Stimulated activated CD4-positive, alpha-beta T cell treated with anti-CD3 and anti-CD28 coated beads, Interleukin-1b, Interleukin-23, amount 100 ng/mL, for 1 hour (primary cell): ENCODE results near the gene SBK1.

Source experiments
- DNase-seq, 2 donors: peaks; one replicate each; pipeline ENCODE4 v3.0.0-alpha.2; 2020; ENCODE audit warnings: low read depth in 2 of 2

The SBK1 gene

GRCh38 chr16:28282045-28282444 is 10.3 kb upstream of the SBK1 start:
- no peak for DNase-seq

- DNase-seq = no peak
Observed at GRCh38 chr16:28283173-28283572, 9.2 kb upstream of the SBK1 start.

DNA sequence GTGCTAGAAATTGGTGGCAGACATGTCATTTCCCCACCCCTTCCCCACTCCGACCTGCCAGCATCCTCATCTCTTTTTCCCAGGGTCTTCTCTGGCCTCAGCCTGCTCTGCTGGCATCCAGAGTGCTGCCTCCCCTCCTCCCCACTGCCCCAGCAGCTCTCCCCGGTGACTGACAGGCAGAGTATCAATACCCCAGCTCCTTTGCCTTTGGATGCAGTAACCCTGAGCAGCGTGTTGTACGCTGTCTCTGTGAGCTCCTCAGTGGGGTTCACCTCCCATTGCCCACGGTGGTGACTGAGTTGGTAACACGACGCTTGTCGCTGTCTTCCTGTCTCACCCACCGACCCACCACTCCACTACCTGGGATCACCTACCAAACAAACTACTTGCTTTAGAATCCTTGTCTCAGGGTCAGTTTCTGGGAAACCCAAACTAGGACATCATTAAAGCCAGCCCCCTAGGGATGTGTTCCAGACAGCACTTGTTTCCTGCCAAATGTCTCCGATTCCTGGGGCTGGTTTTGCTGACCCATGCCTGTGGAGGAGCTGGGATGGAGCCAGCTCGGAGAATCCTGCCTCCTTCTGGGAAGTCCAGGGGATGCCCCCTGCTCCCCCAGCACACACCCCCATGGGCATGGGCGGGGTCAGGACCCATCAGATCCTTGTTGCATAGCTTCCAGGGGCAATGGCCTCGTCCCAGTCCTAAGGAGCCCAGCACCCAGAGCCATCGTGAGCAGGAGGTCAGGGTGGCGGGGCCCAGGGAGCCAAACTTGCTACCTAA is 8.3 kb upstream of the SBK1 start:
- no peak for DNase-seq

DNA sequence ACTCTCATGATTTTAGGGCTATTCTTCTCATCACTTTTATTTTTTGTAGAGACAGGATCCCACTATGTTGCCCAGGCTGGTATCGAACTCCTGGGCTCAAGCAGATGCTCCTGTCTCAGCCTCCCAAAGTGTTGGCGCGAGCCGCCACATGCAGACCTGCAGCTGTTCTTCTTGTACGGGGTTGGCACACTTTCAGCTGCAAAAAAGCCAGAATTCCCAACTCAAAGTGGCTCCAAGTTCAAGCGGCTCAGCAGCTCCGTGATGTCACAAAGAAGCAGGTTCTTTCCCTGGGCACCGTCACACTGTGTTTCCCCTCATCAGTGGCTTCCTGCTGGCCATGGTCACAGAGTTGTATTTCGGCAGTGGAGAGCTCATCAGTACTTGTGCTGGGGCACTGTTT is 6.7 kb upstream of the SBK1 start:
- no peak for DNase-seq

DNA sequence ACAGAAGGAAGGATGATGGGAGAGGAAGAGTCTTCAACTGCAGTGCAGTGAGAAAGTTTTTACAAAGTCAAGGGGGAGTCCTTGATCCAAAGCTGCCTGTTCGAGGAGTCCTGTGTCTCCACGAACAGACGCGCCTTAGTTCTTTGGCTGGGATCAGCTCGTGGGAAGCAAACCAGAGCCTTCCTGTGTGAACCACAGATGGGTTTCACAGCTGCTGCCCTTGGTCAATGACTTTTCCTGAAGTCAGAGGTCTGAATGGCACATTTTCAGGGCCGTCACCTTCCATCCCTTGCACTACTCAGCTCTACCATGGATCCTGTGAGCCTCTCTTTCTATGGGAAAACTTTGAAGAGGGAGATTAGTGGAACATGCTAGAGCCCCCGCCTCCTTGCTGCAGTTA is 4.2 kb upstream of the SBK1 start:
- DNase-seq = no peak

DNA sequence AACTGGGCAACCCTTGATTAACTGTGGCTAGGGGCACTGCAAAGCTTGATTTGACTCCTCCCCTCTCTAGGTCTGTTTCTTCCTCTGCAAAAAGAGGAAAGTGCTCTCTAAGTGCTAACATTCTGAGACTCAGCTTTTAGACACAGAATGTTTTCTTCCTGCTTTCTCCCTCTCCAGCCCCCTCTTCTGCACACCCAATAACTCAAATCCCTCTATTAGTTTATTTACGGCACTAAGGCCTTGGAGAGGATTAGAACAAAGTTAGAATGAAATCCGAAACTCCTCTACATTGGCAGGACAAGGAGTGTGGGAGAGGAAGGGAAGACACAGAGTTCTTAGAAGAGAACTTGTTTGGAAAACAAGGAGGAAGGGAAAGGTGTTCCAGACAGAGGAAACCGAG is 3.3 kb upstream of the SBK1 start:
- DNase-seq = no peak

DNA sequence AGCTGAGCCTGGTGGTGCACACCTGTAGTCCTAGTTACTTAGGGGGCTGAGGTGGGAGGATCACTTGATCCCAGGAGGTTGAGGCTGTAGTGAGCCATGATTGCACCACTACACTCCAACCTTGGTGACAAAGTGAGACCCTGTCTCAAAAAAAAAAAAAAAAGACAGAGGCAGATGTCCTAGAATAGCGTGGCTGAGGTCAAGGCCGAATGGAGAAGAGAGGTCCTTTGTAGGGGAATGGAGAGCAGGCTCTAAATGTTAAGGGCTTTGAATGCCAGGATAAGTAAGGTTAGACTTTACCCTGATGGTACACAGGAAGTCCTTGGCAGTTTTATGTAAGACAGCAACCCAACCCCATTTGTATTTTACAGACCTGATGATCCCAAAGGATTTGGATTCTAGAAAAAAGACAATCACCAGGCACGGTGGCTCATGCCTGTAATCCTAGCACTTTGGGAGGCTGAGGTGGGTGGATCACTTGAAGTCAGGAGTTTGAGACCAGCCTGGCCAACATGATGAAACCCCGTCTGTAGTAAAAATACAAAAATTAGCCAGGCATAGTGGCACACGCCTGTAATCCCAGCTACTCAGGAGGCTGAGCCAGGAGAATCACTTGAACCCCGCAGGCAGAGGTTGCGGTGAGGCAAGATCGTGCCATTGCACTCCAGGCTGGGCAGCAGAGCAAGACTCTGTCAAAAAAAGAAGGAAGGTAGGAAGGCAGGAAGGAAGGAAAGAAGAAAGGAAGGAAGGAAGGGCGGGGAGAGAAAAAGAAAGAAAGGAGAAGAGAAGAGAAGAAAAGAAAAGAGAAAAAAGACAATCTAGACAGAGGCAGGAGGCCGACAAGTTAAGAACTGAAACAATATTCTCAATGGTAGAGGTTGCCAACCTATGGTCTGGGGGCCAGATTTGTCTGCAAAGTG is 2.1 kb upstream of the SBK1 start:
- DNase-seq = no peak

DNA sequence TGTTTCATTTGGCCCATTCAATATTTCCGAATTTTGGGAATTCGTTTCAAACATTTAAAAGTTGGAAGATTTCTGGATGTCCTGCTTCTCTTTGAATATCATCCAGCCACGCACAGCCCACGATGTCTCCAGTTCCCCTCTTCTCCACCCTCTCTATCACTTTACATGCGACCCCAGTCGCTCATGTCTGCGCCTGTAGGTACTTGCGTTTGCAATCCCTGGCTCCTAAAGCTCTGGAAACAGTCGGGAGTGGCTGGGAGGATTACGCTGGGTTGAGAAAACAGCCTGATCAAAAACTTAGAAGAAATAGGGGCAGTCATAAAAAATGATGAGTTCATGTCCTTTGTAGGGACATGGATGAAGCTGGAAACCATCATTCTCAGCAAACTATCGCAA is 1.5 kb upstream of the SBK1 start:
- no peak for DNase-seq

GRCh38 chr16:28292731-28293600 is 641 bp downstream of the SBK1 start:
- DNase-seq = no peak

DNA sequence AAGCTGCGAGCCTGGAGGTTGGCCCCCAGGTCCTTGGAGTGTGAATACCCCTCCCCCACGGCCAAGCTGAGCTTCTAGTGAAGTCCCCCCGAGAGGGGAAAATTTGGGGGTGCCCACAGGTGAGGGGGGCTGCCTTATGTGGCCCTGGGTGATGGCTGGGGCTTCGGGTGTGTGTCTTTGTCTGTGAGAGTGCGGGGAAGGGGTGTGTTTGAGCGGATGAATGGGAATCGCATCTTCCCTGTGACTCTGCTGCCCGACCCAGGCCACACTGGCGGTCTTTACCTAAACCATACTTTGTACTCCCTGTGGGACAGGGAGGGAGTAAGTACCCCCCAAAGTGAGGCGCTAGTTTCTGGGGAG is 1.3 kb downstream of the SBK1 start:
- DNase-seq = no peak

DNA sequence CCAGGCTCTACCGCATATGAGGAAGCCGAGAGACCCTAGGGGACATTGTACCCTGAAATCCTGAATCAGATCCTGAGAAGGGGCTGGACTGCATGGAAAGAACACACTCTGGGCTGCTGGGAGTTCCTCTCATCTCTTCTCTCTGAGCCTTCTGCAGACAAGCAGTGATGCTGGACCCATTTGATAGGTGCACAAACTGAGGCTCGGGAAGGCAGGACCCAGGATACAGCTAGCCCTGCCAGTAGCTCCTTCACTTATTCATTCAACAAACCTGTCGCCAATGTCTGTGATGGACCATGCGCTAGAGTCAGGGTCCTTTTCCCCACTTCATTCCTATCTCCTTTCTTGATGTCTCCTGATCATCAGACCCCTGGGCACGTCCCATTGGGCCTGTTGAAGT is 1.9 kb downstream of the SBK1 start:
- no peak for DNase-seq

DNA sequence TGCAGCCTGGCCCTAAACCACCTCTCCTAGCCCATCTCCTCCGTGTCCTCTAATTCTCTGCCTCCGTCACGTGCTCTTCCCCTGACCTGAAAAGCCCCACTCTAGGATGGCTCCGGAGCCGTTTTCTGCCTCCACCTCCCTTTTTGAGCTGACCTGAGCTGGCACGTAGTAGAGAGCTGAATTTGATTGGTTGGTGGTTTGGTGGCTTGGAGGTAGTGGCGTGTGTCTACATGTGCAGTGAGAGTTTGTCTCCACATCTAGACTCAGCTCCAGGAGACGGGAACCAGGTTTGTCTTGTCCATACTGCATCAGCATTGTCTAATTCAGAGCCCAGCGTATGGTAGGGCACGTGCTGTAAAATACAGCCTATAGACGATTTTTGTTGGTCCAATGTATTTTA is 3.0 kb downstream of the SBK1 start:
- no peak for DNase-seq

DNA sequence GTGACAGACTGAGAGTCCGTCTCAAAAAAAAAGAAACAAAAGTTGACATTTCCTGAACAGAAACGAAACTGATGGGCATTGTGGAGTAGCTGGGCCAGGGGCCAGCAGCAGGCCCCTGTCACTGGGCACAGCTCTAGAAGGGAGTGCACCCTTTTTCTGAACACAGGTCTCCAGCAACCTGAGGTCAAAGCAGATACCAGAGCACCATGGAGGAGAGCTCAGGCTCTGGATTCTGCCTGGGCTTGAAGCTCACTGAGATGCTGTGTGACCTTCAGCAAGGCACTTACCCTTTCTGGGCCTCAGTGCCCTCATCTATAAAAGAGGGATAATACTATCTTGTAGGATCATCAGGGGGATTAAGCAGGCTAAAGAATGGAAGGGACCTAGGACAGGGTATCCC is 5.0 kb downstream of the SBK1 start:
- no peak for DNase-seq

DNA sequence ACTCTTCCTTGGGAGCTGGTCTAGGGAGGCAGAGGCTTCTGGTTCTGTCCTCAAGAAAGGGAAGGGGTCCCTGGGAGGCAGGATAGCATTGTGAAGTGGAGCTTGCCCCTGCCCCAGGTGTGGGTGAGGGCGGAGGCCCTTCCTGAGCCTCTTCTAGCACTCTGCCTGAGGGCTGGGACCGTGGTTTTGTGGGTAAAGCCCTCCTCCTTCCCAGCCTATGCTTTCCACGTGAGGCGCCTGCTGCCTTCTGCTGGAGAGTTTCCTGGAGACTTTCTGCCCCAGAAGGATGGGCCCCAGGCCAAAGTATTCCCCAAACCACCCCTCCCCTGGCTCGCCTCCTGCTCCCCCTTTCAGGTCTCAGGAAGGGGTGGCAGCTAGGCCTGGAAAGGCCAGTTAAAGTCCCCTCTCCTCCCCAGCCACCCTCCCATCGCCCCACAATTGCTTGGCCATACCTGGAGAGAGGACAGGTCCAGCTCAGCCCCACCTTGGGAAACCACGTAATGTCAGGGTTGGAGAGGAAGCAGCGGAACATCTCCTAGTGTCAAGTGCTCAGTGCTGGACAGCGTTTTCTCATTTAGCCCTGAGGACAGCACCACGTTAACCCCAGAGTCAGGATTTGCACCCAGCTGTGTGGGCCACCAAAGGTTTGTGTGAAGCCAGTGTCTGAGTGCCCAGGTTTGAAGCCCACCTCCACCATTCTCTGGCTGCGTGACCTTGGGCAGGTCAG is 5.6 kb downstream of the SBK1 start:
- no peak for DNase-seq

DNA sequence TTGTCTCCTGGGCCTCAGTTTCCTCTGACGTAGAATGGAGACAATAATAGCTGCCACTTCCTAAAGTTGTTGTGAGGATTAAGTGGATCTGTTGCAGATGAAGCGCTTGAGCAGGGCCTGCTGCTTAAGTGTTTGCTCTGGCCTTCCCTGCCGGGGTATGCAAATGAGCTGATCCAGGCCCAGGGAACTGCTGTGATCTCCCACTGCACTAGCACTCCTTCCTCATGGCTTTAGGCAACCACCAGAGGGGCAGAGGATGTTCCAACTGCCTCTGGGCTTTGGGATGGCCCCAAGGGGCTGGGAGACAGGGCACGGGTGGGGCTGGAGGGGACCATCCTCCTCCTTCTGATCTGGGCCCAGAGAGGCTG is 6.2 kb downstream of the SBK1 start:
- no peak for DNase-seq

- DNase-seq = no peak
Observed at GRCh38 chr16:28300327-28300726, 8.0 kb downstream of the SBK1 start.

DNA sequence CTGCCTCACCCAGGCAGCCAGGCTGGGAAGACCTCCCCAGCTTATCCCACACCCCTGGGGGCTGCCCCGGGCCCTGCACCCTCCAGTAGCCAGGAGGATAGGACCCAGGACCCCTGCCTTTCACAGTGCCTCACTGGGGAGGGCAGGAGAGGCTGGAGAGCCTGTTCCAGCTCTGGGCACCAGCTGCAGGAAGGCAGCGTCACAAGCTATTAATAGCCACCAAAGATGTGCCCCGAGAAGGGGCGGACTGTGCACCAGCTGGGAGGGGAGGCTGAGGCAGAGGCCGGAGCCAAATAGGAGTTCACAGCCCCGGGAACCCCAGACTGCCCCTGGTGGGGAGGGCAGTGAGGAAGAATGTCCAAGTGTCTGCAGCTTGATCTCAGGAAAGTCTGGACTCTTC is 8.8 kb downstream of the SBK1 start:
- no peak for DNase-seq

- DNase-seq = no peak
Observed at GRCh38 chr16:28301620-28302019, 9.3 kb downstream of the SBK1 start.

- DNase-seq = no peak
Observed at GRCh38 chr16:28303132-28303531, 10.8 kb downstream of the SBK1 start.

DNA sequence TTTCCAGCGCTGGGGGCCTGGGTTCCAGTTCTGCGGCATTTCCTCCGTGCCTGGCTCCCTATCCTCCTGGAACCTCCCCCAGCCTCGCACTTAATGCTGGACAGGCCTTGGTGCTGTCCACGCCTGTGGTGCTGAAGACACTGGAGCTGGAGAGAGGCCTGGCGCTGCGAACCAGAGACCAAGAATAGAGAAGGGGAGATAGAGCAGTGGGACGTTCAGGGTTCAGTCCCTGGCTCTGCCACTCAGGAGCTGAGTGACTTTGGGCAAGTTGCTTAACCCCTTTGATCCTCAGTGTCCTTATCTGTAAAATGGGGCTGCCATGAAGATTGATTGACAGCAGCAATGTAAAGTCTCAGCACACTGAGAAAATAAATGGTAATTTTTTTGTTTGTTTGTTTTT is 11.9 kb downstream of the SBK1 start:
- DNase-seq = no peak

GRCh38 chr16:28307936-28308335 is 15.6 kb downstream of the SBK1 start:
- DNase-seq = no peak
